Measurements from ENCODE around the gene RNU2-1. TPM values are rescaled to one million over a fixed set of nuclear protein-coding genes. Genes with fewer than 3 reads are reported as not detected.

The RNU2-1 gene
- total RNA-seq, 2 experiments from 2014 or later, result 4,963 to 6,708 TPM

DNA sequence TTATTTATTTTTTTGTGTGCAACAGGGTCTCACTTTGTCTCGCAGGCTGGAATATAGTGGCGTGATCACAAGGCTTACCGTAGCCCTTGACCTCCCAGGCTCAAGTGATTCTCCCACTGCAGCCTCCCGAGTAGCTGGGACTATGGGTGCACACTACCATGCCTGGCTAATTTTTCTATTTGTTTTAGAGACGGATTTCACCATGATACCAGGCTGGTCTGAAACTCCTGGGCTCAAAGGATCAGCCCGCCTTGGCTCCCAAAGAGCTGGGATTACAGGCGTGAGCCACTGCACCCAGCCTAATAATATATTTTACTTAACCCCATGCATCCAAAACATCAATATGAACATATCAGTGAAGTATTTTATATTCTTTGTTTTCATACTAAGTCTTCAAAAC is 7.4 kb downstream of the RNU2-1 start:
- Mint-ChIP-seq H3K27me3 (ENCODE audit: low read depth) (no peaks in the 10 kb centered on the region), H3K4me3 (no peak overlapping the region), H3K4me1 (ENCODE audit: low read depth) (peaks cover 7% of the 10 kb centered on the region), H3K9me3 (ENCODE audit: insufficient read depth) (no peaks in the 10 kb centered on the region), H3K27ac (no peak overlapping the region), H3K36me3 (ENCODE audit: low read depth) (peaks cover 10% of the 10 kb centered on the region)
- ATAC-seq, result no peak
- POLR2A ChIA-PET, result interaction anchor here (1.1 to 1.4 kb wide), 2 partner anchors 15 to 90 kb away, joined by 3 to 5 read pairs; partner anchors contain the start of gene TMEM106A
- peak; percentile 9 for DNase-seq
- CTCF ChIA-PET, result interaction anchor here (1.3 to 1.7 kb wide), 2 partner anchors 14 to 83 kb away, joined by 5 to 6 read pairs; partner anchors contain the start of gene TMEM106A

- peaks cover 8% of the 10 kb centered on the region for H3K4me1 Mint-ChIP-seq (ENCODE audit: low read depth)
- H3K4me3 Mint-ChIP-seq, result no peak overlapping the region
- CTCF ChIA-PET, result interaction anchor here (1.0 kb wide), 1 partner anchor 8 kb away, joined by 4 read pairs; no protein-coding TSS in a partner anchor
- no peaks in the 10 kb centered on the region for H3K27me3 Mint-ChIP-seq (ENCODE audit: low read depth)
- H3K9me3 Mint-ChIP-seq (ENCODE audit: insufficient read depth), result no peaks in the 10 kb centered on the region
- ATAC-seq (no peak), DNase-seq (no peak)
- H3K27ac Mint-ChIP-seq, result no peak overlapping the region
- peaks cover 10% of the 10 kb centered on the region for H3K36me3 Mint-ChIP-seq (ENCODE audit: low read depth)
- POLR2A ChIA-PET, result interaction anchor here (1.6 to 2.9 kb wide), 2 partner anchors 12 to 92 kb away, joined by 6 to 13 read pairs; partner anchors contain the start of gene TMEM106A
These were observed 9.6 kb downstream of the RNU2-1 start for GRCh38 chr17:43224146-43224705.

DNA sequence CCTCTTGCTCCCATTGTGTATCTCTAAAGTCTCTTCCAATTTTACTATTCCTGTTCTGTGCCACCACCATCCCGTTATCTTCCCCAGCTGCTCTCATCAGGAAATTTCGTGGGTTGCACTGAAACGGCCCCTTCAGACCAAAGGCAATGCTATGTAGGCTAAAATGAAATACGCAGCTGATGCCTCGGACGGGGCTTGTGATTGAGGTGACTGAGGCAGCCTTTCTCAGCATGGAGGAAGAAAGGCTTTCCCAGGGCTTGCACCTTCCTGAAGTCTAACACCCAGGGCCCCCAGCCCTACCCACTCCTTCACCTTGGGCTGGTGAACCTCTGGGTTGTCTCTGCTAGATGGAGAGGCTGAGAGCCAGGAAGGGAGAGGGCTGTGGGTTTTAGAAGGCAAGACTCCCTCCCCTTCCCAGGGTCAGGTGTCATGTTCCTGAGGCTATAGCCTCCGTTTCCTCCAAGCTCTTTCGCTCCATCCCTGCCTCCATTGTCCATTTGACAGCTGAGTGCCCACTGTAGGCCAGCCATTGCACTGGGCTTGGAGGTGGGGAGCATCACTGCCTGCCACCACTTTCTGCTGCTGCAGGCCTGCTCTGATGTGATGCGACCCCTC is 13.2 kb downstream of the RNU2-1 start:
- H3K4me3 Mint-ChIP-seq, result no peak overlapping the region
- no peak for ATAC-seq
- POLR2A ChIA-PET, result interaction anchor here (2.5 to 11.7 kb wide), 2 partner anchors 95 kb away, joined by 25 to 253 read pairs; no protein-coding TSS in a partner anchor
- H3K4me1 Mint-ChIP-seq (ENCODE audit: low read depth), result peaks cover 25% of the 10 kb centered on the region
- CTCF ChIA-PET, result no interaction called here
- no peak overlapping the region for H3K27ac Mint-ChIP-seq
- no peaks in the 10 kb centered on the region for H3K27me3 Mint-ChIP-seq (ENCODE audit: low read depth)
- no peaks in the 10 kb centered on the region for H3K9me3 Mint-ChIP-seq (ENCODE audit: insufficient read depth)
- H3K36me3 Mint-ChIP-seq (ENCODE audit: low read depth), result peaks cover 22% of the 10 kb centered on the region
- DNase-seq, result no peak

DNA sequence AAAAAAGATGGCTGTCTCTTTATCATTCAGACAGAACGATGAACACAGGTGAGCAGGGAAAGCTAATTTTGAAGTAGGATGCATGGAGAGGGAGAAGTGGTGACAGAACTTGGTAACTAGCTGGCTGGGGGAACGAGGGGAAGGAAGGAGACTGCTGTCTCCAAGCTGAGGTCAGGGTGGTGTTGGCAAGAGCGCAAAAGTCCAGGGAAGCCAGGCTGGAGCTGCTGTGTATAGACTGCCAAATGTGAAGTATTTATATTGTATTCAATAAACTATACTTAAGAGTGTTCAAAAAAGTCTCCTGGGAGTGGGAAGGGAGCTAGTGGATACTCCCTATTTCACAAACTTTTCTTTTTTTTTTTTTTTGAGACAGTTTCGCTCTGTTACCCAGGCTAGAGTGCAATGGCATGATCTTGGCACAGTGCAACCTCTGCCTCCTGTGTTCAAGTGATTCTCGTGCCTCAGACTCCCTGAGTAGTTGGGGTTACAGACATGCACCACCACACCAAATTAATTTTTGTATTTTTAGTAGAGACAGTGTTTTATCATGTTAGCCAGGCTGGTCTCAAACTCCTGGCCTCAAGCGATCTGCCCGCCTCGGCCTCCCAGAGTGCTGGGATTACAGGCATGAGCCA is 13.9 kb downstream of the RNU2-1 start:
- ChIA-PET CTCF (no interaction called here), POLR2A (interaction anchor here (11.7 kb wide), 1 partner anchor 96 kb away, joined by 253 read pairs; no protein-coding TSS in a partner anchor)
- peaks cover 27% of the 10 kb centered on the region for H3K36me3 Mint-ChIP-seq (ENCODE audit: low read depth)
- no peaks in the 10 kb centered on the region for H3K9me3 Mint-ChIP-seq (ENCODE audit: insufficient read depth)
- peaks cover 25% of the 10 kb centered on the region for H3K4me1 Mint-ChIP-seq (ENCODE audit: low read depth)
- no peak overlapping the region for H3K4me3 Mint-ChIP-seq
- ATAC-seq, result no peak
- no peak for DNase-seq
- H3K27me3 Mint-ChIP-seq (ENCODE audit: low read depth), result no peaks in the 10 kb centered on the region
- no peak overlapping the region for H3K27ac Mint-ChIP-seq

GRCh38 chr17:43219001-43219400 is 14.8 kb downstream of the RNU2-1 start:
- H3K9me3 Mint-ChIP-seq (ENCODE audit: insufficient read depth), result no peaks in the 10 kb centered on the region
- CTCF ChIA-PET, result no interaction called here
- H3K4me1 Mint-ChIP-seq (ENCODE audit: low read depth), result peaks cover 20% of the 10 kb centered on the region
- H3K27ac Mint-ChIP-seq, result no peak overlapping the region
- DNase-seq (peak; percentile 3), ATAC-seq (no peak)
- peaks cover 26% of the 10 kb centered on the region for H3K36me3 Mint-ChIP-seq (ENCODE audit: low read depth)
- no peaks in the 10 kb centered on the region for H3K27me3 Mint-ChIP-seq (ENCODE audit: low read depth)
- H3K4me3 Mint-ChIP-seq, result no peak overlapping the region
- POLR2A ChIA-PET, result interaction anchor here (1.5 to 11.7 kb wide), 2 partner anchors 47 to 96 kb away, joined by 6 to 253 read pairs; no protein-coding TSS in a partner anchor

DNA sequence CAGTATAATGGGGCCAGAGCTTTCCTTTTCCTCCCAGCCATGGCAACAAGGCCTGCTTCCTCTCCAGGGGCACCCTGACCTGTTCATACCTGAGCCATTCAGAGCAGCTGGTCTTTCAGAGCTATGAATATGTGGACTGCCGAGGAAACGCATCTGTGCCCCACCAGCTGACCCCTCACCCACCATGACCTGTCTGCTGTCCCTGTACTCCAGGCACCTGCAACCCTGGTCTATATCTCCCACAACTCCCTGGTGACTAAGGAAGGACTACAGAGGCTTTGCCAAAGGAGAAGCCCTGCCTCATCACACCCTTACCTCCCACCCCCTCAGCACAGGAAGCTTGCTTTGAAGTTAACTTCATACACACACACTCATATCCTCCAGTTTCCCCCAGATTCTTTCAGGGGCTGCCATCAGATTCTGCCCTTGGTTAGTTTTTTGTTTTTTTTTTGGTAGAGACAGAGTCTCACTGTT is 16.1 kb downstream of the RNU2-1 start:
- CTCF ChIA-PET, result interaction anchor here (1.0 to 1.6 kb wide), 3 partner anchors 92 to 266 kb away, joined by 4 to 5 read pairs (median 4); partner anchors contain the start of gene DHX8

GRCh38 chr17:43216762-43217613 is 16.8 kb downstream of the RNU2-1 start:
- DNase-seq, result no peak
- Mint-ChIP-seq H3K4me1 (ENCODE audit: low read depth) (peaks cover 37% of the 10 kb centered on the region), H3K27ac (peak overlapping the region; percentile 78), H3K27me3 (ENCODE audit: low read depth) (no peaks in the 10 kb centered on the region), H3K4me3 (no peak overlapping the region), H3K36me3 (ENCODE audit: low read depth) (peaks cover 23% of the 10 kb centered on the region), H3K9me3 (ENCODE audit: insufficient read depth) (no peaks in the 10 kb centered on the region)
- ATAC-seq, result no peak
- ChIA-PET CTCF (interaction anchor here (1.0 to 1.6 kb wide), 3 partner anchors 93 to 267 kb away, joined by 4 to 5 read pairs (median 4); partner anchors contain the start of gene DHX8), POLR2A (interaction anchor here (1.5 to 11.7 kb wide), 2 partner anchors 45 to 98 kb away, joined by 6 to 253 read pairs; no protein-coding TSS in a partner anchor)

More for the DNA sequence above, 16.1 kb downstream of the RNU2-1 start:
- peak overlapping the region; percentile 78 for H3K27ac Mint-ChIP-seq
- no peaks in the 10 kb centered on the region for H3K9me3 Mint-ChIP-seq (ENCODE audit: insufficient read depth)
- peaks cover 23% of the 10 kb centered on the region for H3K36me3 Mint-ChIP-seq (ENCODE audit: low read depth)
- no peak for ATAC-seq
- peaks cover 31% of the 10 kb centered on the region for H3K4me1 Mint-ChIP-seq (ENCODE audit: low read depth)
- no peaks in the 10 kb centered on the region for H3K27me3 Mint-ChIP-seq (ENCODE audit: low read depth)
- DNase-seq, result no peak
- POLR2A ChIA-PET, result interaction anchor here (1.5 to 11.7 kb wide), 2 partner anchors 46 to 98 kb away, joined by 6 to 253 read pairs; no protein-coding TSS in a partner anchor
- H3K4me3 Mint-ChIP-seq, result no peak overlapping the region

GRCh38 chr17:43216369-43216761 is 17.4 kb downstream of the RNU2-1 start:
- Mint-ChIP-seq H3K27me3 (ENCODE audit: low read depth) (no peaks in the 10 kb centered on the region), H3K4me3 (no peak overlapping the region), H3K9me3 (ENCODE audit: insufficient read depth) (no peaks in the 10 kb centered on the region), H3K27ac (no peak overlapping the region), H3K36me3 (ENCODE audit: low read depth) (peaks cover 23% of the 10 kb centered on the region), H3K4me1 (ENCODE audit: low read depth) (peaks cover 38% of the 10 kb centered on the region)
- ChIA-PET CTCF (interaction anchor here (1.0 kb wide), 1 partner anchor 8 kb away, joined by 4 read pairs; no protein-coding TSS in a partner anchor), POLR2A (interaction anchor here (11.7 kb wide), 1 partner anchor 99 kb away, joined by 253 read pairs; no protein-coding TSS in a partner anchor)
- no peak for ATAC-seq
- DNase-seq, result no peak

GRCh38 chr17:43215341-43215740 is 18.4 kb downstream of the RNU2-1 start:
- no peak for ATAC-seq
- Mint-ChIP-seq H3K4me1 (ENCODE audit: low read depth) (peaks cover 45% of the 10 kb centered on the region), H3K36me3 (ENCODE audit: low read depth) (peaks cover 23% of the 10 kb centered on the region), H3K27me3 (ENCODE audit: low read depth) (no peaks in the 10 kb centered on the region), H3K9me3 (ENCODE audit: insufficient read depth) (no peaks in the 10 kb centered on the region), H3K27ac (no peak overlapping the region), H3K4me3 (no peak overlapping the region)
- ChIA-PET POLR2A (interaction anchor here (11.7 kb wide), 1 partner anchor 100 kb away, joined by 253 read pairs; no protein-coding TSS in a partner anchor), CTCF (interaction anchor here (1.0 kb wide), 1 partner anchor 9 kb away, joined by 4 read pairs; no protein-coding TSS in a partner anchor)
- DNase-seq, result no peak

GRCh38 chr17:43213545-43213944 is 20.2 kb downstream of the RNU2-1 start:
- ATAC-seq, result no peak
- CTCF ChIA-PET, result interaction anchor here (1.2 to 1.7 kb wide), 4 partner anchors 22 to 97 kb away, joined by 3 to 6 read pairs (median 4); no protein-coding TSS in a partner anchor
- Mint-ChIP-seq H3K4me1 (ENCODE audit: low read depth) (peaks cover 44% of the 10 kb centered on the region), H3K9me3 (ENCODE audit: insufficient read depth) (no peaks in the 10 kb centered on the region), H3K27me3 (ENCODE audit: low read depth) (no peaks in the 10 kb centered on the region), H3K36me3 (ENCODE audit: low read depth) (peaks cover 31% of the 10 kb centered on the region), H3K4me3 (peak overlapping the region; percentile 90), H3K27ac (peak overlapping the region; percentile 9)
- POLR2A ChIA-PET, result interaction anchor here (1.3 to 11.7 kb wide), 3 partner anchors 42 to 147 kb away, joined by 4 to 253 read pairs (median 5); partner anchors contain the start of gene NBR1
- DNase-seq, result no peak
